HG02623 (cell line): ENCODE results near the gene SAP30L.

ENCODE experiments used
- ATAC-seq: cut with Tn5 transposase; IDR thresholded peaks from one replicate; pipeline ENCODE4 v1.9.1; 2021; ENCODE audit warnings: moderate library complexity; ENCODE audit not compliant: unreplicated experiment

SAP30L gene

GRCh38 chr5:154505567-154505966 lies 59.8 kb downstream of the SAP30L start:
- ATAC-seq: no peak

GRCh38 chr5:154506049-154506715 lies 60.4 kb downstream of the SAP30L start:
- ATAC-seq: no peak

GRCh38 chr5:154506716-154507080 lies 60.9 kb downstream of the SAP30L start:
- no peak for ATAC-seq

GRCh38 chr5:154508114-154508513 lies 62.3 kb downstream of the SAP30L start:
- ATAC-seq: no peak

- no peak for ATAC-seq
These were observed 64.2 kb downstream of the SAP30L start for GRCh38 chr5:154509784-154510555.
